SK-N-MC (cell line): Measurements from ENCODE around the gene TMEM184B.

ENCODE experiments used
- DNase-seq: peaks from one replicate; pipeline ENCODE4 v3.0.0-alpha.2; 2011; ENCODE audit warnings: low read depth, low spot score
- H3K27ac ChIP-seq: fragments of 200-600 bp; sonication (generic); 2 replicates; pipeline ENCODE4 v1.5.1; 2016; ENCODE audit warnings: mixed run types
- H3K36me3 ChIP-seq: fragments of 200-600 bp; sonication (generic); 2 replicates; pipeline ENCODE4 v1.6.1; 2017; ENCODE audit warnings: antibody characterized with exemption, low read length, mixed read lengths; ENCODE audit not compliant: insufficient read depth
- H3K4me3 ChIP-seq: fragments of 200-600 bp; sonication (generic); 2 replicates; pipeline ENCODE4 v1.5.1; 2016
- H3K9ac ChIP-seq: fragments of 200-600 bp; sonication (generic); 2 replicates; pipeline ENCODE4 v1.8.0; 2017; ENCODE audit warnings: mixed run types, mixed read lengths; ENCODE audit not compliant: insufficient read length
- H3K9me3 ChIP-seq: fragments of 200-600 bp; sonication (generic); 2 replicates; pipeline ENCODE4 v1.6.1; 2017; ENCODE audit warnings: low read depth, mild to moderate bottlenecking, antibody characterized with exemption, low read length, moderate library complexity, mixed read lengths
- EZH2 ChIP-seq: fragments of 200-600 bp; sonication (generic); IDR thresholded peaks from one replicate; pipeline ENCODE4 v1.6.1; 2017; ENCODE audit warnings: antibody characterized with exemption
- FOXP2 ChIP-seq: optimal IDR thresholded peaks from 2 replicates; pipeline ENCODE3; 2011; ENCODE audit warnings: mild to moderate bottlenecking, moderate library complexity; ENCODE audit not compliant: insufficient read depth; ENCODE audit errors: extremely low read length, control extremely low read depth
- POLR2AphosphoS5 ChIP-seq: IDR thresholded peaks from 2 replicates; pipeline ENCODE4 v1.6.1; 2012; ENCODE audit warnings: mild to moderate bottlenecking, low read depth, low read length, borderline replicate concordance

The TMEM184B gene

DNA sequence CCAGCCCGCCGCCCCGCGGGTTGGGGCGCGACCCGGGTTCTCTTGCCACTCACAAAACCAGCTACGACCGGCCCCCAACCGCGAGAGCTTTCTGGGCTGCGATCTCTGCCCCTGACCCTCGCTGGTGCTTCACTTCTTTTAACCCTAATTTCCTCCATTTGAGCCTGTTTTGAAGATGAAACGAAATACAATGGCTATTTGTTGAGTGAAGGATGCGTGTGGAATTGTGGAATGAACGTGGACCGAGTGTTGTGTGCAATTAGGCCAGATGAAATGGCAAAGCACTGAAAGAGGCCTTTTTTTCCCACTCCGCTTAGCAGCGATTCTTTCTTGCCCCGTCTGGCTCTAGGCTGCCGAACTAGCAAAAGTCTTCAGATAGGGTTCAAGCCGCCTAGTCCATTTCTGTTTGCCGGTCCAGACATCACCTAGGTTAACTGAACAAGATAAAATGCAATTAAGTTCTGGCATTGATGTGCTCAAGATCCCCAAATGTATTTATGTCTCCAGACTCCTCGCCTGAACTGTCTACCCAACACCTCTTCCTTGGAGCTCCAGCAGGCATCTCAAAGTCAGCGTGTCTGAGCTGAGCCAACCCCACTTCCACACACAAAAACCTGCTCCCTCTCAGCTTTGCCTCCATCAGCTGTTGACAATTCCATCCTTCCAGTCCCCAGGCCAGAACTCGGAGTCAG lies 471 bp upstream of the TMEM184B start:
- Histone ChIP-seq H3K36me3 (no peaks in the 10 kb centered on the region), H3K9me3 (no peaks in the 10 kb centered on the region), H3K9ac (peak overlapping the region; percentile 87), H3K27ac (peak overlapping the region; percentile 23), H3K4me3 (peak overlapping the region; percentile 96)
- no peak for TF ChIP-seq EZH2
- no peak for TF ChIP-seq FOXP2
- TF ChIP-seq POLR2AphosphoS5, result no peak
- no peak for DNase-seq

DNA sequence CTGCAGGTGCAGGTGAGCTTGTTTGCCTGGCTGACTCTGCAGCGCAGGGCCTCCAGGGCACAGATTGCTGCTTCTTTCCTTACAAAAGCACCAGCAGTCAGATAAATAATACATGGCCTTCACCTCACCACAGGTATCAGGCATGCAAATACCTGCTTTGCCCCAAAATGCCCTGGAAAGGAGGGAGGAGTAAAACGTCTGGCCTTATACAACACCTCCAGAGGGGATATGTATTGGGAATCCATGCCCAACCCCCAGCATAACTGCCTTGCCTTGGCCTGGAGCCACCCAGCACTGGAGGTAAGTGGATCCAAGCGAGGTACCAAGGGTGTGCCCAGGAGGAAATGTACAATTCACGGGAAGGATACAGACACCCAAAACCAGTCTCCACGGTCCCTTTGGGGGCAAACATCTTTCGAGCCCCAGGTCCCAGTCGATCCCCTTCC lies 860 bp downstream of the TMEM184B start:
- Histone ChIP-seq H3K4me3 (peak overlapping the region; percentile 96), H3K36me3 (no peaks in the 10 kb centered on the region), H3K9ac (peak overlapping the region; percentile 87), H3K27ac (no peak overlapping the region), H3K9me3 (no peaks in the 10 kb centered on the region)
- no peak for TF ChIP-seq POLR2AphosphoS5
- TF ChIP-seq FOXP2, result no peak
- no peak for TF ChIP-seq EZH2
- no peak for DNase-seq

DNA sequence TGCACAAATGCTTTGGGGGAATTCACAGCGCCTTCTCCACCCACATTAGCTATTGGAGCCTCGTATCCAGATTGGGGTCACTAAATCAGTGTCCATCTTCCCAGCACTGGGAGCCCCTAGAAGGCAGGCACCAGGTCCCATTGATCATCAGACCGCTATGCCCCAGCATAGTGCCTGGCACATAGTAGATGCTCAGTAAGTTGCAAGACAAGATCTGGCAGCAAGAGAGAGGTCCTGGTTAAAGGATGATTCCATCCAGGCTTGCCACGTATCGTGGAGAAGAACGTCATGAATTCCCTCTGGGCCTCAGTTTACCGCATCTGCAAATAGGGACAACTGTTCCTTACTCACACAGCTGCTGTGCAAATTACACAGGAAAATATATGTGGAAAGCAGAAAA lies 1.7 kb downstream of the TMEM184B start:
- TF ChIP-seq EZH2, result no peak
- TF ChIP-seq FOXP2, result no peak
- TF ChIP-seq POLR2AphosphoS5, result no peak
- Histone ChIP-seq H3K9me3 (no peaks in the 10 kb centered on the region), H3K4me3 (no peak overlapping the region), H3K9ac (no peak overlapping the region), H3K27ac (peak overlapping the region; percentile 36; the same call in 1 of the 2 replicates), H3K36me3 (no peaks in the 10 kb centered on the region)
- no peak for DNase-seq

DNA sequence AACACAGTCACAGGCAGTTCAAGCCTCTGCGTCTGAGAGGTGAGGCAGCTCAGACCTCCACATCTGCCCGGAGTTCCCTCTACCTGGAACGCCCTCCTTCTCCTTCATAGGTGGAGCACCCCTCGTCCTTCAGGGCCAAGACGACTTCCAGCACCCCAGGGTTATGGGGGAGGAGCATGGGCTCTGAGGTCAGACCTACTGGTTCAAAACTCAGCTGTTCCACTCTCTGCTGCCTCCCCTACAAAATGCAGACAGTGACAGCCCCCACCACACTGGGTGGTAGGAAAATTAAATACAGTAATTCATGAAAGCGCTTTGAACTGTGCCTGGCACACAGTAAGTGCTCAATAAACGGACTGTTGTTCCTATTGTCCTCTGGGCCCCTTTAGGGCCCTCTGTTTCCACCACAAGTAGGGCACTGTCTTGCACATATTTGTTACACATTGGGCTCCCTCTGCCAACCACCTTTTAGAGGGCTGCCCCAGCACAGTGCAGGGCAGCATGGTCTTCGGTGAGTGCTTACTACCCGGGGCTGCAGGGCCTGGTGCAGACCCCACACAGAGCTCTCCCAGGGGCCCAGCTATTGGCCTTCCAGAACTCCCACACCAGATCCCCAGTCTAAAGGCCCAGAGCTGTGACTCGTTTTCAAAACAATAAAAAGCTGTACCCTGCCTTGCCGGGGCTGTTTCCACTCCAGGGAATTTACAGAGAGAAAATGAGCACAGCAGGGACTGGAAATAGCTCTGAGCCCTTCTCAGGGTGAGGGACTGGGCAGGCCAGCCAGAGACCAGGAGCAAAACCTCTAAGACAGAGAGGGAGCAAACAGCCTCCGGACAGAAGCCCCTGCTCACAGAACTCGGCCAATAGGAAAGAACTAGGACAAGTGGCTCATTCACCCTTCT lies 2.5 kb downstream of the TMEM184B start:
- H3K36me3 ChIP-seq, result no peaks in the 10 kb centered on the region
- peak overlapping the region; percentile 36; the same call in 1 of the 2 replicates for H3K27ac ChIP-seq
- peak overlapping the region; percentile 26 for H3K9ac ChIP-seq
- H3K9me3 ChIP-seq, result no peaks in the 10 kb centered on the region
- TF ChIP-seq POLR2AphosphoS5 (no peak), EZH2 (no peak), FOXP2 (no peak)
- no peak overlapping the region for H3K4me3 ChIP-seq
- no peak for DNase-seq

DNA sequence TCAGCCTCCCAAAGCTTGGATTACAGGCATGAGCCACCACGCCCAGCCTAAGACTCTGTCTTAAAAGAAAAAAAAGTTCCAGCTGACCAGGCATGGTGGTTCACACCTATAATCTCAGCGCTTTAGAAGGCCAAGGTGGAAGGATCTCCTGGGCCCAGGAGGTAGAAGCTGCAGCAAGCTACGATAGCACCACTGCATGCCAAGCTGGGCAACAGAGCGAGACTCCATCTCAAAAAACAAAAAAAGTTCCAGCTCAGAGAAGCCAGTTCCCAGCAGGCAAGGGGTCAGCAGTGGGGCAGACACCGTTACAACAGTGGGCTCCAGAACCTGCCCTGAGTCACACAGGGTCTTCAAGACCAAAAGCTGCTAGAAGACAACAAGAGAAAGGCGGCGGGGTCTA lies 3.3 kb downstream of the TMEM184B start:
- H3K9me3 ChIP-seq, result no peaks in the 10 kb centered on the region
- H3K9ac ChIP-seq, result no peak overlapping the region
- TF ChIP-seq POLR2AphosphoS5 (no peak), EZH2 (no peak)
- DNase-seq, result no peak
- no peak overlapping the region for H3K27ac ChIP-seq
- H3K36me3 ChIP-seq, result 0 out of 2 replicates have a peak, but pooled peaks cover 1% of the 10 kb centered on the region
- H3K4me3 ChIP-seq, result no peak overlapping the region

DNA sequence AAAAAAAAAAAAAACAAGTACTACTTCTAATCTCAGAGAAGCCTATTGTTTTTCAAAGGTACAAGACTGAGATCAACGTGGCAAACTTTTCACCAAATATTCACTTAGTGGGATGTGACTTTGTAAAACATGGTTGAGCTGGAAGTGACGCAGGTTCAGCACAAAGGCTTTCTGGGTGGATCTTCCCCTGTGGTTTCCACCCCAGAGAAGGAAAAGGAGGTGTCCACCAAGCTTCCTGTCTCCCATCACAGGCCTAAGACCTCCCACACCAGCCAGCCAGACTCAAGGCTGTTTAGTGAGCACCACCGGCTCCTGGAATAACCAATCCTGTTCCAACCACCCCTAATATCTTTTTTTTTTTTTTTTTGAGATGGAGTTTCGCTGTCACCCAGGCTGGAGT lies 5.7 kb downstream of the TMEM184B start:
- H3K4me3 ChIP-seq, result no peak overlapping the region
- H3K9me3 ChIP-seq, result no peaks in the 10 kb centered on the region
- TF ChIP-seq FOXP2, result no peak
- TF ChIP-seq POLR2AphosphoS5, result no peak
- no peak for TF ChIP-seq EZH2
- H3K9ac ChIP-seq, result no peak overlapping the region
- H3K36me3 ChIP-seq, result peaks cover 3% of the 10 kb centered on the region; the same call in 1 of the 2 replicates
- no peak overlapping the region for H3K27ac ChIP-seq
- DNase-seq, result no peak

DNA sequence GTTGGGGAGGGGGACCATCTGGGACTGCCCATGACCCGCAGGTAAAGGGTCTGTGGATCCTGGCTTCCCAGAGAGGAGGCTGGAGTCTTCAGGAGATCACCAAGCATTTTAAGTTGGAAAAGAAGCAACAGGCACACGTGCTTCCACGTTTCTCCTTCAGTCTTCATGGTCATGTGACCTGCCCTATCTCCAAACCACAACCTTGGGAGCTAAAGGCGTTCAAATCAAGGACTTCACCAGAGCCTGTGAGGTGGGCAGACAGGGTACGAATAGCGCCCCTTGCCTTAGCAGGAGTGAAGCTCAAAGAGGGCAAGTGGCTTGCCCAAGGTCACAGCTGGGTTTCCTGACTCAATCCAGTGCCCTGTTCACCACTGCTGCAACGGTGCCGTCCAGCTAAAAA lies 6.7 kb downstream of the TMEM184B start:
- Histone ChIP-seq H3K27ac (no peak overlapping the region), H3K4me3 (no peak overlapping the region), H3K36me3 (peaks cover 3% of the 10 kb centered on the region; the same call in 1 of the 2 replicates), H3K9ac (no peak overlapping the region), H3K9me3 (no peaks in the 10 kb centered on the region)
- no peak for DNase-seq
- TF ChIP-seq EZH2 (no peak), FOXP2 (no peak), POLR2AphosphoS5 (no peak)

DNA sequence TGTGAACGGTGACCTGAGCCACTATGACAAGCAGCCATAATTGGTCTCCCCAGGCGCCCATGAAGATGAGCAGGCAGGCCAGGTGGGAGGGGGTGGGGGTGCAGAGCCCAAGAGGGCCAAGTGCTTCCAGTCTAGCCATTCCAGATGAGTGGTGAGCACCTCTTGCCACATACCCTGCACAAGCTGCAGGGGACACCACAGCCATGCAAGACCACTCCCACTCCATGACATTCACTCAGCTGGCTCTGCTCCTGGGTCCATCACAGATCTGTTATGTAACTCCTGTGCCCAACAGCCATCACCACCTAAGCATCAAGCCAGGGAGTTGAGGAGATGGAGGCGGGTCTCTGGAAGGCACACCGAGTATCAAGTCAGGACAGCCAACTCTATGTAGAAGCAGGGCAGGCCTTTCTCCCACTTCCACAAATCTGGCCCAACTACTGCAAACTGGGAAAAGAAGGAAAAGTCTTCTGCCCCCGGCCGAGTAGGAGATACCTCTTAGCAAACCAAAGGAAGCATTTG lies 8.4 kb downstream of the TMEM184B start:
- Histone ChIP-seq H3K9me3 (no peaks in the 10 kb centered on the region), H3K27ac (no peak overlapping the region), H3K36me3 (peaks cover 3% of the 10 kb centered on the region; the same call in 1 of the 2 replicates), H3K4me3 (no peak overlapping the region), H3K9ac (no peak overlapping the region)
- no peak for DNase-seq
- TF ChIP-seq FOXP2 (no peak), EZH2 (no peak), POLR2AphosphoS5 (no peak)
